ENCODE results near the gene KIAA1549. TPM values are rescaled to one million over a fixed set of nuclear protein-coding genes. Genes with fewer than 3 reads are reported as not detected.

The KIAA1549 gene
- total RNA-seq, 4 donors from 2014 or later, result 0.83 to 2.1 (median 1.5) TPM

- H3K36me3 ChIP-seq, result no peaks in the 10 kb centered on the region
- DNase-seq (ENCODE audit: low spot score in 2 of 2), result no peak
- H3K4me3 ChIP-seq, result no peak overlapping the region
- H3K27me3 ChIP-seq, result no peaks in the 10 kb centered on the region
- H3K4me1 ChIP-seq, result no peaks in the 10 kb centered on the region
- no peaks in the 10 kb centered on the region for H3K9me3 ChIP-seq
- 94% methylated on average over 12 of the region's 12 CpGs for whole genome bisulfite sequencing
- H3K27ac ChIP-seq, result no peak overlapping the region
- TF ChIP-seq EP300 (IDR thresholded peaks at IDR 0.05), result no peak
- TF ChIP-seq POLR2A (IDR thresholded peaks at IDR 0.05), result no peak
- no peak for TF ChIP-seq CTCF (IDR thresholded peaks at IDR 0.05)
- no peak for TF ChIP-seq POLR2AphosphoS5 (IDR thresholded peaks at IDR 0.05)
Observed at GRCh38 chr7:138949421-138950088, 31.6 kb downstream of the KIAA1549 start.

GRCh38 chr7:138948403-138948802 is 32.8 kb downstream of the KIAA1549 start:
- no peak overlapping the region for H3K27ac ChIP-seq
- H3K4me1 ChIP-seq, result no peaks in the 10 kb centered on the region
- WGBS, result 87% methylated on average over 6 of the region's 6 CpGs
- TF ChIP-seq POLR2A (IDR thresholded peaks at IDR 0.05) (no peak), CTCF (IDR thresholded peaks at IDR 0.05) (no peak), EP300 (IDR thresholded peaks at IDR 0.05) (no peak), POLR2AphosphoS5 (IDR thresholded peaks at IDR 0.05) (no peak)
- no peak for DNase-seq (ENCODE audit: low spot score in 2 of 2)
- no peak overlapping the region for H3K4me3 ChIP-seq
- H3K36me3 ChIP-seq, result no peaks in the 10 kb centered on the region
- H3K9me3 ChIP-seq, result no peaks in the 10 kb centered on the region
- H3K27me3 ChIP-seq, result no peaks in the 10 kb centered on the region

GRCh38 chr7:138945821-138946220 is 35.4 kb downstream of the KIAA1549 start:
- WGBS, result 68% methylated on average over 3 of the region's 3 CpGs
- DNase-seq (ENCODE audit: low spot score in 2 of 2), result no peak
- H3K36me3 ChIP-seq, result no peaks in the 10 kb centered on the region

GRCh38 chr7:138945154-138945553 is 36.0 kb downstream of the KIAA1549 start:
- no peak overlapping the region for H3K27ac ChIP-seq
- H3K4me1 ChIP-seq, result no peaks in the 10 kb centered on the region
- H3K4me3 ChIP-seq, result no peak overlapping the region
- no peaks in the 10 kb centered on the region for H3K9me3 ChIP-seq
- no peaks in the 10 kb centered on the region for H3K27me3 ChIP-seq
- H3K36me3 ChIP-seq, result no peaks in the 10 kb centered on the region
- 60% methylated on average over 3 of the region's 3 CpGs for WGBS
- no peak for TF ChIP-seq POLR2A (IDR thresholded peaks at IDR 0.05)
- TF ChIP-seq CTCF (IDR thresholded peaks at IDR 0.05), result no peak
- no peak for TF ChIP-seq EP300 (IDR thresholded peaks at IDR 0.05)
- TF ChIP-seq POLR2AphosphoS5 (IDR thresholded peaks at IDR 0.05), result no peak
- DNase-seq (ENCODE audit: low spot score in 2 of 2), result no peak

More at GRCh38 chr7:138945821-138946220, 35.4 kb downstream of the KIAA1549 start:
- no peak overlapping the region for H3K4me3 ChIP-seq
- no peak for TF ChIP-seq CTCF (IDR thresholded peaks at IDR 0.05)
- no peak for TF ChIP-seq POLR2A (IDR thresholded peaks at IDR 0.05)
- TF ChIP-seq POLR2AphosphoS5 (IDR thresholded peaks at IDR 0.05), result no peak
- TF ChIP-seq EP300 (IDR thresholded peaks at IDR 0.05), result no peak
- H3K27ac ChIP-seq, result no peak overlapping the region
- H3K4me1 ChIP-seq, result no peaks in the 10 kb centered on the region
- H3K9me3 ChIP-seq, result no peaks in the 10 kb centered on the region
- no peaks in the 10 kb centered on the region for H3K27me3 ChIP-seq

- WGBS, result 78% methylated on average over 2 of the region's 2 CpGs
- no peaks in the 10 kb centered on the region for H3K4me1 ChIP-seq
- no peak overlapping the region for H3K27ac ChIP-seq
- no peak overlapping the region for H3K4me3 ChIP-seq
- no peak for DNase-seq (ENCODE audit: low spot score in 2 of 2)
- TF ChIP-seq CTCF (IDR thresholded peaks at IDR 0.05), result no peak
- no peak for TF ChIP-seq POLR2AphosphoS5 (IDR thresholded peaks at IDR 0.05)
- TF ChIP-seq EP300 (IDR thresholded peaks at IDR 0.05), result no peak
- no peaks in the 10 kb centered on the region for H3K9me3 ChIP-seq
- no peaks in the 10 kb centered on the region for H3K36me3 ChIP-seq
- H3K27me3 ChIP-seq, result no peaks in the 10 kb centered on the region
Observed at GRCh38 chr7:138944592-138944991, 36.6 kb downstream of the KIAA1549 start.

Measured in suprapubic skin (tissue), 4 donors.